CD4-positive, alpha-beta T cell treated with Interleukin-10 for 1 hour (primary cell): ENCODE data around the gene SYNRG.

Experiments used
- DNase-seq: peaks from one replicate; pipeline ENCODE4 v3.0.0-alpha.2; 2020

SYNRG gene

GRCh38 chr17:37475731-37476420 lies 133.3 kb downstream of the SYNRG start:
- DNase-seq: no peak

- DNase-seq: no peak
Measured at GRCh38 chr17:37470181-37470580, 139.0 kb downstream of the SYNRG start.

GRCh38 chr17:37466471-37466870 lies 142.7 kb downstream of the SYNRG start:
- DNase-seq: no peak

GRCh38 chr17:37465069-37465616 lies 144.1 kb downstream of the SYNRG start:
- DNase-seq: no peak
